GM19239 (cell line): ENCODE results near the gene BRIP1.
A peak's percentile ranks its signal among the peaks of the same experiment; 100 is the strongest.

Source experiments
- DNase-seq: peaks from one replicate; pipeline ENCODE4 v3.0.0; 2011; ENCODE audit warnings: low spot score; ENCODE audit not compliant: insufficient read length
- FAIRE-seq: peaks from 2 replicates; lab custom pipeline; 2011; peaks lifted over from hg19 to GRCh38; lab: Jason Lieb, UNC

The BRIP1 gene

GRCh38 chr17:61770752-61771533, 92.4 kb downstream of the BRIP1 start:
- no peak for FAIRE-seq
- no peak for DNase-seq

- FAIRE-seq (no peak), DNase-seq (no peak)
Measured at GRCh38 chr17:61770043-61770442, 93.3 kb downstream of the BRIP1 start.

- DNase-seq (no peak), FAIRE-seq (no peak)
Measured at GRCh38 chr17:61768405-61768804, 94.9 kb downstream of the BRIP1 start.

GRCh38 chr17:61766520-61766919, 96.8 kb downstream of the BRIP1 start:
- DNase-seq = no peak
- FAIRE-seq = no peak

GRCh38 chr17:61764846-61765245, 98.5 kb downstream of the BRIP1 start:
- DNase-seq = no peak

GRCh38 chr17:61761827-61762226, 101.5 kb downstream of the BRIP1 start:
- FAIRE-seq (no peak), DNase-seq (no peak)

More at GRCh38 chr17:61764846-61765245, 98.5 kb downstream of the BRIP1 start:
- no peak for FAIRE-seq

- FAIRE-seq (no peak), DNase-seq (no peak)
Measured at GRCh38 chr17:61759362-61759761, 104.0 kb downstream of the BRIP1 start.

- FAIRE-seq (no peak), DNase-seq (no peak)
Measured at GRCh38 chr17:61758430-61758829, 104.9 kb downstream of the BRIP1 start.

GRCh38 chr17:61757168-61757567, 106.2 kb downstream of the BRIP1 start:
- DNase-seq (peak; percentile 1), FAIRE-seq (peak; percentile 53)

GRCh38 chr17:61756561-61756960, 106.8 kb downstream of the BRIP1 start:
- FAIRE-seq (no peak), DNase-seq (no peak)

GRCh38 chr17:61755668-61756067, 107.7 kb downstream of the BRIP1 start:
- FAIRE-seq (no peak), DNase-seq (no peak)

- DNase-seq = no peak
- no peak for FAIRE-seq
Measured at GRCh38 chr17:61755078-61755477, 108.2 kb downstream of the BRIP1 start.

GRCh38 chr17:61754124-61754523, 109.2 kb downstream of the BRIP1 start:
- DNase-seq (no peak), FAIRE-seq (no peak)

GRCh38 chr17:61753696-61754095, 109.6 kb downstream of the BRIP1 start:
- FAIRE-seq (no peak), DNase-seq (no peak)

GRCh38 chr17:61750656-61751055, 112.7 kb downstream of the BRIP1 start:
- DNase-seq (no peak), FAIRE-seq (peak; percentile 87)

GRCh38 chr17:61749823-61750404, 113.4 kb downstream of the BRIP1 start:
- FAIRE-seq = no peak
- no peak for DNase-seq

- no peak for DNase-seq
- peak; percentile 8 for FAIRE-seq
Measured at GRCh38 chr17:61746248-61746985, 116.9 kb downstream of the BRIP1 start.

GRCh38 chr17:61744804-61745203, 118.5 kb downstream of the BRIP1 start:
- no peak for FAIRE-seq

GRCh38 chr17:61744252-61744651, 119.1 kb downstream of the BRIP1 start:
- FAIRE-seq (no peak), DNase-seq (no peak)

More at GRCh38 chr17:61744804-61745203, 118.5 kb downstream of the BRIP1 start:
- DNase-seq = no peak

- no peak for FAIRE-seq
- DNase-seq = no peak
Measured at GRCh38 chr17:61743766-61744165, 119.6 kb downstream of the BRIP1 start.

GRCh38 chr17:61739002-61739401, 124.3 kb downstream of the BRIP1 start:
- FAIRE-seq = no peak
- no peak for DNase-seq
